DND-41 (cell line): ENCODE results near the gene PRELID3B.

Experiments used
- EZH2 ChIP-seq: IDR thresholded peaks from 3 replicates; pipeline ENCODE4 v1.6.1; 2012; ENCODE audit warnings: borderline replicate concordance, low read depth, mild to moderate bottlenecking, moderate library complexity, low read length, inconsistent platforms; ENCODE audit not compliant: severe bottlenecking
- TF ChIP-seq, protein P1 (sequence below): IDR thresholded peaks from 2 replicates; pipeline ENCODE4 v1.5.1; 2012; ENCODE audit warnings: borderline replicate concordance, low read length, moderate library complexity, mild to moderate bottlenecking; ENCODE audit not compliant: poor library complexity, severe bottlenecking; ENCODE audit errors: extremely low read depth

- TF ChIP-seq, protein P1, sequence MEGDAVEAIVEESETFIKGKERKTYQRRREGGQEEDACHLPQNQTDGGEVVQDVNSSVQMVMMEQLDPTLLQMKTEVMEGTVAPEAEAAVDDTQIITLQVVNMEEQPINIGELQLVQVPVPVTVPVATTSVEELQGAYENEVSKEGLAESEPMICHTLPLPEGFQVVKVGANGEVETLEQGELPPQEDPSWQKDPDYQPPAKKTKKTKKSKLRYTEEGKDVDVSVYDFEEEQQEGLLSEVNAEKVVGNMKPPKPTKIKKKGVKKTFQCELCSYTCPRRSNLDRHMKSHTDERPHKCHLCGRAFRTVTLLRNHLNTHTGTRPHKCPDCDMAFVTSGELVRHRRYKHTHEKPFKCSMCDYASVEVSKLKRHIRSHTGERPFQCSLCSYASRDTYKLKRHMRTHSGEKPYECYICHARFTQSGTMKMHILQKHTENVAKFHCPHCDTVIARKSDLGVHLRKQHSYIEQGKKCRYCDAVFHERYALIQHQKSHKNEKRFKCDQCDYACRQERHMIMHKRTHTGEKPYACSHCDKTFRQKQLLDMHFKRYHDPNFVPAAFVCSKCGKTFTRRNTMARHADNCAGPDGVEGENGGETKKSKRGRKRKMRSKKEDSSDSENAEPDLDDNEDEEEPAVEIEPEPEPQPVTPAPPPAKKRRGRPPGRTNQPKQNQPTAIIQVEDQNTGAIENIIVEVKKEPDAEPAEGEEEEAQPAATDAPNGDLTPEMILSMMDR, result no peak
- no peak for TF ChIP-seq EZH2
Measured at GRCh38 chr20:59010321-59010994, 32.1 kb downstream of the PRELID3B start.
